Measurements from ENCODE around the gene KIF19. TPM values are rescaled to one million over a fixed set of nuclear protein-coding genes. Genes with fewer than 3 reads are reported as not detected.

Gene KIF19
- total RNA-seq, 4 donors from 2014 or later = 0.81 to 2.1 (median 1.5) TPM

DNA sequence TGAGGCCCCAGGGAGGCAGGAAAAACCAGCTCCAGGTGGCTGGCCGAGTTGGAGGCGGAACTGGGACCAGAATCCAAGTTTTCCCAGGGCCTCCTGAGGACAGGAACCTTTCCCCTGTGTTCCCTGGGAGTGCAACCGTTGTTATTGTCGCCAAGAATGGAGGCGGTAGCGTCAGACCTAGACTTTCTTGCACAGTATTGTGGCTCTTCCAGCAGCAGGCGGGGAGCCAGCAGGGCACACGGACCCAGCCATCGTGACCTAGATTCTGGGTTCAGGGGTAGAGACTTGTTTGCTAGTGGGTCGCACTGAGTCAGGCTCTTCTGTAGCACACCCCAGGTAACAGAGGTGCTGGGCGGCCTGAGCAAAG is 667 bp upstream of the KIF19 start:
- Histone ChIP-seq H3K27ac (peak overlapping the region in 1 of 4 donors; percentile 6), H3K9me3 (no peaks in the 10 kb centered on the region), H3K36me3 (no peaks in the 10 kb centered on the region), H3K27me3 (peaks cover 61% of the 10 kb centered on the region), H3K4me1 (peaks cover 0 to 22% (median 7%) of the 10 kb centered on the region in 3 donors), H3K4me3 (peak overlapping the region in 1 of 2 donors; percentile 51)
- no peak for ATAC-seq
- TF ChIP-seq, protein P1, sequence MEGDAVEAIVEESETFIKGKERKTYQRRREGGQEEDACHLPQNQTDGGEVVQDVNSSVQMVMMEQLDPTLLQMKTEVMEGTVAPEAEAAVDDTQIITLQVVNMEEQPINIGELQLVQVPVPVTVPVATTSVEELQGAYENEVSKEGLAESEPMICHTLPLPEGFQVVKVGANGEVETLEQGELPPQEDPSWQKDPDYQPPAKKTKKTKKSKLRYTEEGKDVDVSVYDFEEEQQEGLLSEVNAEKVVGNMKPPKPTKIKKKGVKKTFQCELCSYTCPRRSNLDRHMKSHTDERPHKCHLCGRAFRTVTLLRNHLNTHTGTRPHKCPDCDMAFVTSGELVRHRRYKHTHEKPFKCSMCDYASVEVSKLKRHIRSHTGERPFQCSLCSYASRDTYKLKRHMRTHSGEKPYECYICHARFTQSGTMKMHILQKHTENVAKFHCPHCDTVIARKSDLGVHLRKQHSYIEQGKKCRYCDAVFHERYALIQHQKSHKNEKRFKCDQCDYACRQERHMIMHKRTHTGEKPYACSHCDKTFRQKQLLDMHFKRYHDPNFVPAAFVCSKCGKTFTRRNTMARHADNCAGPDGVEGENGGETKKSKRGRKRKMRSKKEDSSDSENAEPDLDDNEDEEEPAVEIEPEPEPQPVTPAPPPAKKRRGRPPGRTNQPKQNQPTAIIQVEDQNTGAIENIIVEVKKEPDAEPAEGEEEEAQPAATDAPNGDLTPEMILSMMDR (IDR thresholded peaks at IDR 0.05) = no peak
- TF ChIP-seq EP300 (IDR thresholded peaks at IDR 0.05) (no peak), POLR2AphosphoS5 (IDR thresholded peaks at IDR 0.05) (no peak), POLR2A (IDR thresholded peaks at IDR 0.05) (no peak)
- WGBS, 2 donors (ENCODE audit: low coverage in 1 of 2) = 19% methylated on average over 4 of the region's 11 CpGs; no CpG with 5 or more reads in 1 of the 2 donors

DNA sequence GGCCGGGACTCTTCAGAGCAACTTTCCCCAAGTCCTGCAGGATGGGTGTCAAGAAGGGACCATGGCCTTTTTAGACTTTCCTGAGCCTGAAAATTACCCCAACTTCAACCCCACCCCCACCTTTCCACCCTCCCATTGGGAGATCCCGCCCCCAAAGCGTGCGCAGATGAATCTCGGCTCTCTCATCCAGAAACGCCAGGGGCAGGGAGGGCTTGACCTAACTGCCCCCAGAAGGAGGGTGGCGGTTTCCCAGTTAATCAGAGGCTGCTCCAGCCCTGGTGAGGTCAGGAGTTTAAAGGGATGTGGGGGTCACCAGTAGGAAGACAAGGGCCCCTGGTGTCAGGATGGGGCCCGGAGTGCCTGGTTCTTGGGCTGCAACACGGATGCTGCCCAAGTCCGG is 480 bp downstream of the KIF19 start:
- peaks cover 72% of the 10 kb centered on the region for H3K27me3 ChIP-seq
- TF ChIP-seq, protein P1 (IDR thresholded peaks at IDR 0.05) = no peak
- TF ChIP-seq POLR2A (IDR thresholded peaks at IDR 0.05) (no peak), EP300 (IDR thresholded peaks at IDR 0.05) (no peak), POLR2AphosphoS5 (IDR thresholded peaks at IDR 0.05) (no peak)

DNA sequence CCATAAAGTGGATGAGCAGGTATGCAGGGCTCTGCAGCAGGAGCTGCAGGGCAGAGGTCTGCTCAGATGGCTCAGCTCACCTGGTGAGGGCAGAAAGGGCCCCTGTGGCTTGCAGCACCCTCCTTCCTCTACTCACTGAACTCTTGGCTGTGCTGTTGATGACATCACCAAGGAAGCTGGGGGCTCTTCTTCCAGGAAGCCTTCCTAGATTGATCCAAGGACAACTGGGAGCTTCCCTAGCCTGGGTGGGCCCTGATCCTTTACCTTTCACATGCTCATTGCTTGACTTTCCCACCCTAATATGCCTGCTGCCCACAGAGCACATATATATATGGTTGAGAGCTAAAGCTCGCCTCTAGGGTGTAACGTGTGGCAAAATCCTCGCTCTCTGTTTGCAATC is 2.5 kb downstream of the KIF19 start:
- peaks cover 0 to 22% (median 7%) of the 10 kb centered on the region in 3 donors for H3K4me1 ChIP-seq
- no peaks in the 10 kb centered on the region for H3K9me3 ChIP-seq
- no peak for ATAC-seq
- peaks cover 80% of the 10 kb centered on the region for H3K27me3 ChIP-seq
- no peak overlapping the region for H3K4me3 ChIP-seq
- H3K36me3 ChIP-seq = no peaks in the 10 kb centered on the region
- no peak overlapping the region for H3K27ac ChIP-seq
- no CpG with 5 or more reads among the region's 3 CpGs for WGBS, 2 donors (ENCODE audit: low coverage in 1 of 2)
- TF ChIP-seq POLR2A (IDR thresholded peaks at IDR 0.05) (no peak), EP300 (IDR thresholded peaks at IDR 0.05) (no peak), POLR2AphosphoS5 (IDR thresholded peaks at IDR 0.05) (no peak)
- TF ChIP-seq, protein P1 (IDR thresholded peaks at IDR 0.05) = no peak

More for the DNA sequence above, 480 bp downstream of the KIF19 start:
- H3K36me3 ChIP-seq = no peaks in the 10 kb centered on the region
- ATAC-seq = no peak
- no peaks in the 10 kb centered on the region for H3K9me3 ChIP-seq
- H3K4me1 ChIP-seq = peaks cover 0 to 22% (median 7%) of the 10 kb centered on the region in 3 donors
- 0 to 7% methylated on average over 1 to 3 of the region's 10 CpGs for WGBS, 2 donors (ENCODE audit: low coverage in 1 of 2)
- no peak overlapping the region for H3K27ac ChIP-seq
- peak overlapping the region in 1 of 2 donors; percentile 51 for H3K4me3 ChIP-seq

DNA sequence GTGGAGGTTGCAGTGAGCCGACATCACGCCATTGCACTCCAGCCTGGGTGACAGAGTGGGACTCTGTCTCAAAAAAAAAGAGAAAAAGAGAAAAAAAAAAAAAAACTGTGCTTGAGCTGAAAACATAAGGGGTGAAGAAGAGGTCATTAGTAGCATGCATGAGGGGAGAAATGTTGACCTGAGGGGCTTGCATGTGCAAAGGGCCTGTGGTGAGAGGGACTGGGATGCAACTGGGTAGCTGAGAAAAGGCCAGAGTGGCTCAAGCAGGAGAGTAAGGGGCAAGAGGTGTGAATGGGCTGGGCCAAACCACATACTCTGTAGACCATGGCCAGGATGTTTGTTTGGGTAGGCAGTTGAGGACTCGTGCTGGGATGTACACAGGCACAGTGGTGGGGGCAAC is 3.4 kb downstream of the KIF19 start:
- 69% methylated on average over 3 of the region's 3 CpGs; no CpG with 5 or more reads in 1 of the 2 donors for WGBS, 2 donors (ENCODE audit: low coverage in 1 of 2)
- H3K27me3 ChIP-seq = peaks cover 85% of the 10 kb centered on the region
- no peak overlapping the region for H3K27ac ChIP-seq

DNA sequence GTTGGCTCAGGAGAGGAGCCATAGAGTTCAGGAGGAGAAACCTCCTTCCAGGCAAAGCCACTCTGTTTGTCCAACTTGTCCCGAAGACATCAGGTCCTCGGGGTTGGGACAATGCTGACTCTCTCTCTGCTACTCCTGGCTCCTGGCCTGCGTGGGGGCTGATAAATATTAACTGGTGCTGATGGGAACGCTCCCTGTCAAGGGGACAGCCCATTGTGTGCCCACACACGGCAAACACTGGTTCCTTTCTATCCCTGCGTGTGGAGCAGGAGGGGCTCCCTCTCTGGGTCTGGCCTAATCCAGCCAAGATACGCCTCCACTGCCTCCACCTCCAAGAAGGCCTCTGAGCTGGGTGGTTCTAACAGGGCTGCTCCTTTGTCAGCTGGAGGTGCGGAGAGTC is 4.4 kb downstream of the KIF19 start:
- Histone ChIP-seq H3K4me3 (no peak overlapping the region), H3K27me3 (peaks cover 89% of the 10 kb centered on the region), H3K4me1 (peaks cover 0 to 16% (median 7%) of the 10 kb centered on the region in 3 donors), H3K36me3 (no peaks in the 10 kb centered on the region), H3K9me3 (peaks cover 0 to 18% (median 0%) of the 10 kb centered on the region in 3 donors), H3K27ac (no peak overlapping the region)
- TF ChIP-seq EP300 (IDR thresholded peaks at IDR 0.05) = no peak
- no peak for TF ChIP-seq POLR2A (IDR thresholded peaks at IDR 0.05)
- TF ChIP-seq, protein P1 (IDR thresholded peaks at IDR 0.05) = no peak
- WGBS, 2 donors (ENCODE audit: low coverage in 1 of 2) = 65 to 100% methylated on average over 1 to 2 of the region's 8 CpGs
- no peak for ATAC-seq

More for the DNA sequence above, 3.4 kb downstream of the KIF19 start:
- Histone ChIP-seq H3K9me3 (peaks cover 0 to 7% (median 0%) of the 10 kb centered on the region in 3 donors), H3K4me3 (no peak overlapping the region), H3K36me3 (no peaks in the 10 kb centered on the region), H3K4me1 (peaks cover 0 to 22% (median 7%) of the 10 kb centered on the region in 3 donors)
- ATAC-seq = no peak
- no peak for TF ChIP-seq EP300 (IDR thresholded peaks at IDR 0.05)
